ENCODE data around the gene CDC123.
A peak's percentile ranks its signal among the peaks of the same experiment; 100 is the strongest.

The CDC123 gene

GRCh38 chr10:12255048-12255447 lies 59.1 kb downstream of the CDC123 start:
- POLR2A ChIA-PET: interaction anchor here (0.7 kb wide), 1 partner anchor 55 kb away, joined by 3 read pairs; no protein-coding TSS in a partner anchor
- CTCF ChIA-PET: interaction anchor here (0.6 kb wide), 1 partner anchor 40 kb away, joined by 3 read pairs; no protein-coding TSS in a partner anchor
- no peaks in the 10 kb centered on the region for H3K9me3 ChIP-seq (ENCODE audit: control insufficient read depth, insufficient read depth, low read depth, low read length)
- peaks cover 10 to 11% of the 10 kb centered on the region in 2 experiments; a peak in 2 of 3 replicates for H3K36me3 ChIP-seq (ENCODE audit: control insufficient read depth in 2 of 2, insufficient read depth in 1 of 2, low read length in 2 of 2)
- no peak overlapping the region for H3K4me3 ChIP-seq (ENCODE audit: low read depth, low read length)
- no peak overlapping the region for H3K27ac ChIP-seq (ENCODE audit: extremely low read depth, low read depth, low read length)
- TF ChIP-seq PRDM10 (tag by site-specific recombination; IDR thresholded peaks at IDR 0.05): peak; percentile 82
- TF ChIP-seq ZIC2 (tag by site-specific recombination; IDR thresholded peaks at IDR 0.05): no peak
- no peaks in the 10 kb centered on the region for H3K4me1 ChIP-seq (ENCODE audit: control insufficient read depth, insufficient read depth, low read length)

DNA sequence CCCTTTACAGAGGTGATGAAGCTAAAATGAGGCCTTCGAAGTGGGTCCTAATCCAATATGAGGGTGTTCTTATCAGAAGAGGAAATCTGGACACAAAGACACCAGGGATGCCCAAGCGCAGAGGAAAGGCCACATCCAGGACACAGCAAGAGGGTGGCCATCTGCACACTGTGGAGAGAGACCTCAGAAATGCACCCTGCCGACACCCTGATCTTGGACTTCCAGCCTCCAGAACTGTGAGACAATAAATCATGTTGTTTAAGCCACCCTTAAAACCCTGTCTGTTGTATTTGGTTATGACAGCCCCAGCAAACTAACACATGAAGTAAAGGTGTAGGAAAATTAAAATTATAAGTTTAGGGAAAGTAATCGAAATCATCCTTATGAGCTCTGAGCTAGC lies 64.0 kb downstream of the CDC123 start:
- ChIA-PET POLR2A (no interaction called here), CTCF (interaction anchor here (0.6 to 1.3 kb wide), 4 partner anchors 67 to 451 kb away, joined by 3 to 7 read pairs (median 4); no protein-coding TSS in a partner anchor)
- TF ChIP-seq, protein P1, sequence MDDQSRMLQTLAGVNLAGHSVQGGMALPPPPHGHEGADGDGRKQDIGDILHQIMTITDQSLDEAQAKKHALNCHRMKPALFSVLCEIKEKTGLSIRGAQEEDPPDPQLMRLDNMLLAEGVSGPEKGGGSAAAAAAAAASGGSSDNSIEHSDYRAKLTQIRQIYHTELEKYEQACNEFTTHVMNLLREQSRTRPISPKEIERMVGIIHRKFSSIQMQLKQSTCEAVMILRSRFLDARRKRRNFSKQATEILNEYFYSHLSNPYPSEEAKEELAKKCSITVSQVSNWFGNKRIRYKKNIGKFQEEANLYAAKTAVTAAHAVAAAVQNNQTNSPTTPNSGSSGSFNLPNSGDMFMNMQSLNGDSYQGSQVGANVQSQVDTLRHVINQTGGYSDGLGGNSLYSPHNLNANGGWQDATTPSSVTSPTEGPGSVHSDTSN (CRISPR knock-in tag; IDR thresholded peaks at IDR 0.05): no peak
- TF ChIP-seq ZNF548 (tag by site-specific recombination; IDR thresholded peaks at IDR 0.05): peak; percentile 97

DNA sequence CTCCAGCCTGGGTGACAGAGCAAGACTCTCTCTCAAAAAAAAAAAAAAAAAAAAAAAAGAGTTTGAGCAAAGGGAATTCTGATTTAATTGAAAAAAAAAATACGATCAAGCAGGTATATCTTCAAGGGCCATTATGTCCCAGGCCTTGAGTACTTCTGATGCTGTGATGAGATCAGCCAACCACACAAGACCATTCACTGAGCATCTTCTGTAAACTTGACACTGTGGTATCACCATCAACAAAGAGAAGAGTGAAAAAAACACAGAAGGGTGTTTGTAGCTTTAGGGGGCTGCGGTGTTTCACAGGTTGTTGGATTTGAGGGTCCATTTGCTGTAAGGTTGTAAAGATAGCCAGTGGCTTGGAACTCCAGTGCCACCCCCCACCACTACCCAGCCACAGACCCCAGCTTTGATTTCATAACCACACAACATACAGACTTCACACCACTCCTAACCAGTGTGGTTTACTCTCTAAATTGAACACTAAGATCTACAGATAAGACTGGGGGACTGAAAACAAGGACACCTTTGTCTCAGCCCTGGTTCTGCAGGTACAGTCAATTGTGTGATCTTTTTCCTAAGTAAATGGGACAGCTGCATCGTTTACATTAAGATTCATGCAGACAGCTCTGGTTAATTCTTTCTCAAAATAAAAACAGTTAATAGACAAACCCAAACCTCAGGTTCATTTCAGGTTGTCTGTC lies 66.4 kb downstream of the CDC123 start:
- TF ChIP-seq ZNF654 (tag by site-specific recombination; IDR thresholded peaks at IDR 0.05; ENCODE audit: low read depth): 0 out of 2 replicates have a peak, but pooled peaks have one; percentile 2
- no peak for TF ChIP-seq WT1 (tag by site-specific recombination; IDR thresholded peaks at IDR 0.05)
- no peak for TF ChIP-seq ZBTB8A (tag by site-specific recombination; IDR thresholded peaks at IDR 0.05)
- TF ChIP-seq ZNF362 (tag by site-specific recombination; IDR thresholded peaks at IDR 0.05): peak; percentile 59
- ChIA-PET CTCF (interaction anchor here (0.6 to 1.7 kb wide), 10 partner anchors 9 to 813 kb away, joined by 3 to 5 read pairs (median 4); no protein-coding TSS in a partner anchor), POLR2A (interaction anchor here (0.6 kb wide), 2 partner anchors 92 to 1038 kb away, joined by 3 read pairs; partner anchors contain the start of gene PHYH)
- Histone ChIP-seq H3K27ac (ENCODE audit: extremely low read depth, low read depth, low read length) (no peak overlapping the region), H3K9me3 (ENCODE audit: control insufficient read depth, insufficient read depth, low read depth, low read length) (no peaks in the 10 kb centered on the region), H3K36me3 (ENCODE audit: control insufficient read depth in 2 of 2, insufficient read depth in 1 of 2, low read length in 2 of 2) (no peaks in the 10 kb centered on the region), H3K4me3 (ENCODE audit: low read depth, low read length) (no peak overlapping the region), H3K4me1 (ENCODE audit: control insufficient read depth, insufficient read depth, low read length) (no peaks in the 10 kb centered on the region)

More for the DNA sequence above, 64.0 kb downstream of the CDC123 start:
- Histone ChIP-seq H3K27ac (ENCODE audit: extremely low read depth, low read depth, low read length) (no peak overlapping the region), H3K36me3 (ENCODE audit: control insufficient read depth in 2 of 2, insufficient read depth in 1 of 2, low read length in 2 of 2) (no peaks in the 10 kb centered on the region), H3K9me3 (ENCODE audit: control insufficient read depth, insufficient read depth, low read depth, low read length) (no peaks in the 10 kb centered on the region), H3K4me1 (ENCODE audit: control insufficient read depth, insufficient read depth, low read length) (no peaks in the 10 kb centered on the region), H3K4me3 (ENCODE audit: low read depth, low read length) (no peak overlapping the region)

Measured in HEK293 (cell line).